Mesothelial cell of epicardium (in vitro differentiated cells): ENCODE measurements around the gene LHFPL3. TPM values are rescaled to one million over a fixed set of nuclear protein-coding genes. Genes with fewer than 3 reads are reported as not detected.
"Not testable (repeated sequence)": the region's sequence is repeated elsewhere in the genome, so short reads cannot be mapped to it uniquely, and the experiment has no call there.

Experiments used
- DNase-seq, 2 experiments: peaks; one replicate each; pipeline ENCODE4 v3.0.0; 2021; ENCODE audit warnings: low spot score in 2 of 2; ENCODE audit not compliant: unreplicated experiment in 2 of 2
- H3K27ac Mint-ChIP-seq: 2 replicates; pipeline ENCODE4 v1.8.0; 2021; ENCODE audit warnings: mixed read lengths
- H3K27me3 Mint-ChIP-seq: 2 replicates; pipeline ENCODE4 v1.8.0; 2021; ENCODE audit warnings: low read depth, mixed read lengths
- H3K36me3 Mint-ChIP-seq: 2 replicates; pipeline ENCODE4 v1.8.0; 2021; ENCODE audit warnings: mixed read lengths
- H3K4me1 Mint-ChIP-seq: 2 replicates; pipeline ENCODE4 v1.8.0; 2021; ENCODE audit warnings: mixed read lengths
- H3K4me3 Mint-ChIP-seq: 2 replicates; pipeline ENCODE4 v1.8.0; 2021; ENCODE audit warnings: mild to moderate bottlenecking, moderate library complexity, mixed read lengths
- H3K9me3 Mint-ChIP-seq: 2 replicates; pipeline ENCODE4 v1.8.0; 2021; ENCODE audit warnings: mixed read lengths
- CTCF ChIP-seq: fragments of 200-600 bp; sonication (generic); IDR thresholded peaks from one replicate; pipeline ENCODE4 v1.5.0; 2021; ENCODE audit warnings: antibody characterized with exemption; ENCODE audit not compliant: unreplicated experiment
- total RNA-seq: library from RNA; stranded (reverse); gene quantifications from 3 replicates; pipeline ENCODE4 v1.2.1, GENCODE V29; 2021

LHFPL3 gene
- total RNA-seq = not detected in 3 replicates

- TF ChIP-seq CTCF = no peak
- no peaks in the 10 kb centered on the region for H3K36me3 Mint-ChIP-seq
- peak within 1 kb of the TSS; percentile 56 for H3K4me3 Mint-ChIP-seq
- H3K9me3 Mint-ChIP-seq = no peaks in the 10 kb centered on the region
- peaks cover 2% of the 10 kb centered on the region for H3K4me1 Mint-ChIP-seq
- peak; percentile 21 to 42 for DNase-seq
- H3K27me3 Mint-ChIP-seq = peaks cover 95% of the 10 kb centered on the region
- H3K27ac Mint-ChIP-seq = no peak within 1 kb of the TSS
Measured at GRCh38 chr7:104328296-104328969, at the start of gene LHFPL3. TSS of gene LHFPL3 (plus strand) at chr7:104328603.

GRCh38 chr7:104281685-104282084 is 46.7 kb upstream of the LHFPL3 start:
- not testable (repeated sequence) for H3K27me3 Mint-ChIP-seq, H3K4me3 Mint-ChIP-seq

GRCh38 chr7:104286839-104287238 is 41.6 kb upstream of the LHFPL3 start:
- Mint-ChIP-seq H3K36me3 (no peaks in the 10 kb centered on the region), H3K4me1 (no peaks in the 10 kb centered on the region), H3K27me3 (peaks cover 4% of the 10 kb centered on the region), H3K27ac (no peak overlapping the region), H3K9me3 (peaks cover 17% of the 10 kb centered on the region), H3K4me3 (no peak overlapping the region)
- DNase-seq = no peak
- no peak for TF ChIP-seq CTCF

More at GRCh38 chr7:104281685-104282084, 46.7 kb upstream of the LHFPL3 start:
- H3K9me3 Mint-ChIP-seq = peaks cover 29% of the 10 kb centered on the region
- DNase-seq, H3K36me3 Mint-ChIP-seq, H3K27ac Mint-ChIP-seq, H3K4me1 Mint-ChIP-seq: not testable (repeated sequence)

- no peaks in the 10 kb centered on the region for H3K4me1 Mint-ChIP-seq
- H3K4me3 Mint-ChIP-seq = no peak overlapping the region
- TF ChIP-seq CTCF = no peak
- no peaks in the 10 kb centered on the region for H3K36me3 Mint-ChIP-seq
- H3K9me3 Mint-ChIP-seq = peaks cover 11% of the 10 kb centered on the region
- peaks cover 6% of the 10 kb centered on the region for H3K27me3 Mint-ChIP-seq
- no peak overlapping the region for H3K27ac Mint-ChIP-seq
- no peak for DNase-seq
Measured at GRCh38 chr7:104288137-104288536, 40.3 kb upstream of the LHFPL3 start.

- Mint-ChIP-seq H3K9me3 (peaks cover 3% of the 10 kb centered on the region), H3K27me3 (peaks cover 4% of the 10 kb centered on the region), H3K36me3 (no peaks in the 10 kb centered on the region), H3K27ac (no peak overlapping the region), H3K4me1 (no peaks in the 10 kb centered on the region), H3K4me3 (no peak overlapping the region)
- no peak for TF ChIP-seq CTCF
- no peak for DNase-seq
Measured at GRCh38 chr7:104294291-104294690, 34.1 kb upstream of the LHFPL3 start.

GRCh38 chr7:104296266-104296665 is 32.1 kb upstream of the LHFPL3 start:
- peaks cover 9% of the 10 kb centered on the region for H3K9me3 Mint-ChIP-seq
- no peak overlapping the region for H3K27ac Mint-ChIP-seq
- no peaks in the 10 kb centered on the region for H3K4me1 Mint-ChIP-seq
- TF ChIP-seq CTCF = no peak
- H3K36me3 Mint-ChIP-seq = no peaks in the 10 kb centered on the region
- H3K4me3 Mint-ChIP-seq = no peak overlapping the region
- H3K27me3 Mint-ChIP-seq = peaks cover 5% of the 10 kb centered on the region
- DNase-seq = no peak
